Stromal cell of bone marrow (primary cell): Measurements from ENCODE around the gene ADCYAP1R1.
A peak's percentile ranks its signal among the peaks of the same experiment; 100 is the strongest.
"Not testable (repeated sequence)": the region's sequence is repeated elsewhere in the genome, so short reads cannot be mapped to it uniquely, and the experiment has no call there.

Source experiments
- DNase-seq: peaks from one replicate; pipeline ENCODE4 v3.0.0-alpha.2; 2012; ENCODE audit warnings: low read depth

Gene ADCYAP1R1

GRCh38 chr7:31134246-31135188 lies 82.4 kb downstream of the ADCYAP1R1 start:
- peak; percentile 50 for DNase-seq

GRCh38 chr7:31137234-31137633 lies 85.1 kb downstream of the ADCYAP1R1 start:
- DNase-seq: no peak

DNA sequence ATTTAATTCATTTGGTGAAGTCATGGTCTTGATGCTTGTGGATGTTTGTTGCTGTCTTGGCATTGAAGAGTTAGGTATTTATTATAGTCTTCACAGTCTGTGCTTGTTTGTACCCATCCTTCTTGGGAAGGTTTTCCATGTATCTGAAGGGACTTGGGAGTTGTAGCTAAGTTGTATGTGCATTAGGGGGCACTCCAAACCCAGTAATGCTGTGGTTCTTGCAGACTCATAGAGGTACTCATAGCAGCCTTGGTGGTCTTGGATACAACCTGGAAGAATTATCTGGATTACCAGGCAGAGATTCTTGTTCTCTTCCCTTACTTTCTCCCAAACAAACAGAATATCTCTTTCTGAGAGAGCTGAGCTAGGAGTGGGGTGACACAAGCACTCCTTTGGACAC lies 93.2 kb downstream of the ADCYAP1R1 start:
- no peak for DNase-seq

GRCh38 chr7:31146030-31146429 lies 93.9 kb downstream of the ADCYAP1R1 start:
- no peak for DNase-seq

- DNase-seq: no peak
These were observed 94.4 kb downstream of the ADCYAP1R1 start for GRCh38 chr7:31146538-31146937.

GRCh38 chr7:31151849-31152248 lies 99.7 kb downstream of the ADCYAP1R1 start:
- no peak for DNase-seq

GRCh38 chr7:31153318-31153717 lies 101.2 kb downstream of the ADCYAP1R1 start:
- not testable (repeated sequence) for DNase-seq

GRCh38 chr7:31160941-31161340 lies 108.8 kb downstream of the ADCYAP1R1 start:
- DNase-seq: no peak
